Measurements from ENCODE around the gene TNIK. TPM values are rescaled to one million over a fixed set of nuclear protein-coding genes. Genes with fewer than 3 reads are reported as not detected.

The TNIK gene
- total and polyA plus RNA-seq, 2 of the 13 experiments (the other 11 are each of a cell fraction or from before 2014, with no cell fraction given), result 0.15 to 0.22 TPM

GRCh38 chr3:171026597-171027293, 433.5 kb downstream of the TNIK start, which contains the start of gene SLC2A2 (continued):
- TF ChIP-seq FOXP4 (CRISPR knock-in tag; IDR thresholded peaks at IDR 0.05) (peak; percentile 57), DNMT3B (CRISPR knock-in tag; conservative IDR thresholded peaks at IDR 0.05) (no peak), DRAP1 (CRISPR knock-in tag; IDR thresholded peaks at IDR 0.05) (peak; percentile 84), BRD4 (CRISPR knock-in tag; IDR thresholded peaks at IDR 0.05) (no peak), EEA1 (CRISPR knock-in tag; IDR thresholded peaks at IDR 0.05; ENCODE audit: borderline replicate concordance) (no peak), ZNF142 (CRISPR knock-in tag; IDR thresholded peaks at IDR 0.05) (no peak), ERF (CRISPR knock-in tag; IDR thresholded peaks at IDR 0.05) (0 out of 2 replicates have a peak, but pooled peaks have one; percentile 32), PRDM15 (CRISPR knock-in tag; IDR thresholded peaks at IDR 0.05) (no peak), PHF21A (CRISPR knock-in tag; IDR thresholded peaks at IDR 0.05) (peak; percentile 54; the same call in 1 of the 2 replicates), IRX3 (CRISPR knock-in tag; IDR thresholded peaks at IDR 0.05; ENCODE audit: borderline replicate concordance, low read depth) (no peak), CHD4 (IDR thresholded peaks at IDR 0.05; ENCODE audit: borderline replicate concordance, low read length) (no peak), HMG20A (CRISPR knock-in tag; IDR thresholded peaks at IDR 0.05; ENCODE audit: borderline replicate concordance) (no peak), POLR2G (IDR thresholded peaks at IDR 0.05; ENCODE audit: low read depth, low read length) (peak; percentile 62; the same call in 1 of the 2 replicates), MAX (IDR thresholded peaks at IDR 0.05) (peak; percentile 79), HHEX (CRISPR knock-in tag; IDR thresholded peaks at IDR 0.05) (no peak), ZSCAN12 (CRISPR knock-in tag; IDR thresholded peaks at IDR 0.05) (no peak), MXD4 (CRISPR knock-in tag; IDR thresholded peaks at IDR 0.05) (0 out of 2 replicates have a peak, but pooled peaks have one; percentile 49)

All from HepG2 (cell line).